ENCODE results near the gene USHBP1.
"Not testable (repeated sequence)": the region's sequence is repeated elsewhere in the genome, so short reads cannot be mapped to it uniquely, and the experiment has no call there.

- TF ChIP-seq, protein P1, sequence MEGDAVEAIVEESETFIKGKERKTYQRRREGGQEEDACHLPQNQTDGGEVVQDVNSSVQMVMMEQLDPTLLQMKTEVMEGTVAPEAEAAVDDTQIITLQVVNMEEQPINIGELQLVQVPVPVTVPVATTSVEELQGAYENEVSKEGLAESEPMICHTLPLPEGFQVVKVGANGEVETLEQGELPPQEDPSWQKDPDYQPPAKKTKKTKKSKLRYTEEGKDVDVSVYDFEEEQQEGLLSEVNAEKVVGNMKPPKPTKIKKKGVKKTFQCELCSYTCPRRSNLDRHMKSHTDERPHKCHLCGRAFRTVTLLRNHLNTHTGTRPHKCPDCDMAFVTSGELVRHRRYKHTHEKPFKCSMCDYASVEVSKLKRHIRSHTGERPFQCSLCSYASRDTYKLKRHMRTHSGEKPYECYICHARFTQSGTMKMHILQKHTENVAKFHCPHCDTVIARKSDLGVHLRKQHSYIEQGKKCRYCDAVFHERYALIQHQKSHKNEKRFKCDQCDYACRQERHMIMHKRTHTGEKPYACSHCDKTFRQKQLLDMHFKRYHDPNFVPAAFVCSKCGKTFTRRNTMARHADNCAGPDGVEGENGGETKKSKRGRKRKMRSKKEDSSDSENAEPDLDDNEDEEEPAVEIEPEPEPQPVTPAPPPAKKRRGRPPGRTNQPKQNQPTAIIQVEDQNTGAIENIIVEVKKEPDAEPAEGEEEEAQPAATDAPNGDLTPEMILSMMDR (IDR thresholded peaks at IDR 0.05), result not testable (repeated sequence)
- TF ChIP-seq USF1 (CRISPR knock-in tag; IDR thresholded peaks at IDR 0.05); HMGXB4 (CRISPR knock-in tag; IDR thresholded peaks at IDR 0.05); CBFB (CRISPR knock-in tag; IDR thresholded peaks at IDR 0.05; ENCODE audit: low read depth); SP1 (CRISPR knock-in tag; conservative IDR thresholded peaks at IDR 0.05); CREB1 (CRISPR knock-in tag; IDR thresholded peaks at IDR 0.05); ZBTB21 (CRISPR knock-in tag; IDR thresholded peaks at IDR 0.05; ENCODE audit: borderline replicate concordance); NR2C2 (CRISPR knock-in tag; IDR thresholded peaks at IDR 0.05); JAZF1 (CRISPR knock-in tag; IDR thresholded peaks at IDR 0.05): not testable (repeated sequence)
- TF ChIP-seq, protein P2, sequence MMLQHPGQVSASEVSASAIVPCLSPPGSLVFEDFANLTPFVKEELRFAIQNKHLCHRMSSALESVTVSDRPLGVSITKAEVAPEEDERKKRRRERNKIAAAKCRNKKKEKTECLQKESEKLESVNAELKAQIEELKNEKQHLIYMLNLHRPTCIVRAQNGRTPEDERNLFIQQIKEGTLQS (CRISPR knock-in tag; conservative IDR thresholded peaks at IDR 0.05), result not testable (repeated sequence)
- TF ChIP-seq, protein P3, sequence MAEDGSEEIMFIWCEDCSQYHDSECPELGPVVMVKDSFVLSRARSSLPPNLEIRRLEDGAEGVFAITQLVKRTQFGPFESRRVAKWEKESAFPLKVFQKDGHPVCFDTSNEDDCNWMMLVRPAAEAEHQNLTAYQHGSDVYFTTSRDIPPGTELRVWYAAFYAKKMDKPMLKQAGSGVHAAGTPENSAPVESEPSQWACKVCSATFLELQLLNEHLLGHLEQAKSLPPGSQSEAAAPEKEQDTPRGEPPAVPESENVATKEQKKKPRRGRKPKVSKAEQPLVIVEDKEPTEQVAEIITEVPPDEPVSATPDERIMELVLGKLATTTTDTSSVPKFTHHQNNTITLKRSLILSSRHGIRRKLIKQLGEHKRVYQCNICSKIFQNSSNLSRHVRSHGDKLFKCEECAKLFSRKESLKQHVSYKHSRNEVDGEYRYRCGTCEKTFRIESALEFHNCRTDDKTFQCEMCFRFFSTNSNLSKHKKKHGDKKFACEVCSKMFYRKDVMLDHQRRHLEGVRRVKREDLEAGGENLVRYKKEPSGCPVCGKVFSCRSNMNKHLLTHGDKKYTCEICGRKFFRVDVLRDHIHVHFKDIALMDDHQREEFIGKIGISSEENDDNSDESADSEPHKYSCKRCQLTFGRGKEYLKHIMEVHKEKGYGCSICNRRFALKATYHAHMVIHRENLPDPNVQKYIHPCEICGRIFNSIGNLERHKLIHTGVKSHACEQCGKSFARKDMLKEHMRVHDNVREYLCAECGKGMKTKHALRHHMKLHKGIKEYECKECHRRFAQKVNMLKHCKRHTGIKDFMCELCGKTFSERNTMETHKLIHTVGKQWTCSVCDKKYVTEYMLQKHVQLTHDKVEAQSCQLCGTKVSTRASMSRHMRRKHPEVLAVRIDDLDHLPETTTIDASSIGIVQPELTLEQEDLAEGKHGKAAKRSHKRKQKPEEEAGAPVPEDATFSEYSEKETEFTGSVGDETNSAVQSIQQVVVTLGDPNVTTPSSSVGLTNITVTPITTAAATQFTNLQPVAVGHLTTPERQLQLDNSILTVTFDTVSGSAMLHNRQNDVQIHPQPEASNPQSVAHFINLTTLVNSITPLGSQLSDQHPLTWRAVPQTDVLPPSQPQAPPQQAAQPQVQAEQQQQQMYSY (CRISPR knock-in tag; IDR thresholded peaks at IDR 0.05), result not testable (repeated sequence)
- TF ChIP-seq, protein P4, sequence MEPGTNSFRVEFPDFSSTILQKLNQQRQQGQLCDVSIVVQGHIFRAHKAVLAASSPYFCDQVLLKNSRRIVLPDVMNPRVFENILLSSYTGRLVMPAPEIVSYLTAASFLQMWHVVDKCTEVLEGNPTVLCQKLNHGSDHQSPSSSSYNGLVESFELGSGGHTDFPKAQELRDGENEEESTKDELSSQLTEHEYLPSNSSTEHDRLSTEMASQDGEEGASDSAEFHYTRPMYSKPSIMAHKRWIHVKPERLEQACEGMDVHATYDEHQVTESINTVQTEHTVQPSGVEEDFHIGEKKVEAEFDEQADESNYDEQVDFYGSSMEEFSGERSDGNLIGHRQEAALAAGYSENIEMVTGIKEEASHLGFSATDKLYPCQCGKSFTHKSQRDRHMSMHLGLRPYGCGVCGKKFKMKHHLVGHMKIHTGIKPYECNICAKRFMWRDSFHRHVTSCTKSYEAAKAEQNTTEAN (CRISPR knock-in tag; IDR thresholded peaks at IDR 0.05), result not testable (repeated sequence)
- TF ChIP-seq, protein P5, sequence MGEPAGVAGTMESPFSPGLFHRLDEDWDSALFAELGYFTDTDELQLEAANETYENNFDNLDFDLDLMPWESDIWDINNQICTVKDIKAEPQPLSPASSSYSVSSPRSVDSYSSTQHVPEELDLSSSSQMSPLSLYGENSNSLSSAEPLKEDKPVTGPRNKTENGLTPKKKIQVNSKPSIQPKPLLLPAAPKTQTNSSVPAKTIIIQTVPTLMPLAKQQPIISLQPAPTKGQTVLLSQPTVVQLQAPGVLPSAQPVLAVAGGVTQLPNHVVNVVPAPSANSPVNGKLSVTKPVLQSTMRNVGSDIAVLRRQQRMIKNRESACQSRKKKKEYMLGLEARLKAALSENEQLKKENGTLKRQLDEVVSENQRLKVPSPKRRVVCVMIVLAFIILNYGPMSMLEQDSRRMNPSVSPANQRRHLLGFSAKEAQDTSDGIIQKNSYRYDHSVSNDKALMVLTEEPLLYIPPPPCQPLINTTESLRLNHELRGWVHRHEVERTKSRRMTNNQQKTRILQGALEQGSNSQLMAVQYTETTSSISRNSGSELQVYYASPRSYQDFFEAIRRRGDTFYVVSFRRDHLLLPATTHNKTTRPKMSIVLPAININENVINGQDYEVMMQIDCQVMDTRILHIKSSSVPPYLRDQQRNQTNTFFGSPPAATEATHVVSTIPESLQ (CRISPR knock-in tag; IDR thresholded peaks at IDR 0.05), result not testable (repeated sequence)
These were observed 10.3 kb upstream of the USHBP1 start for GRCh38 chr19:17274892-17275291.

Measured in WTC11 (cell line).